ENCODE results near the gene MTG2.

DNA sequence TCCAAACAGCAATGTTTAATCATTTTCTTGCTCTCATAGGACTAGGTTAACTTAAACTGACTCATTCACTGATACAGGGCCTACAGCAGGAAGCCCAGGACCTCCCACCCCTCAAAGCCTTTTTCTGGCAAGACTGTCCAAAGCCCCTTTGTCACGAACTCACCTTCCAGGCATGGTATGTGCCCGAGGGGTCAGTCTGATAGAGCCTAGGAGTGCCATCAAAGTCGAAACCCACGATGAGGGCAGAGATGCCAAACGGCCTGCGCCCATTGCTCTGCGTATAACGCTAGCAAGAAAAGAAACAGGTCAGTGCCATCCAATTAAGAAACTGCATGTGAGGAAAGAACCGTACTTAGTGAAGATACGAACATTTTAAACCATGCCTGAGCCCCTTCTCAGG lies 43.9 kb upstream of the MTG2 start:
- no peak for TF ChIP-seq CTCF (conservative IDR thresholded peaks at IDR 0.05; ENCODE audit: low read depth in 2 of 2)
- no peak for TF ChIP-seq POLR2AphosphoS5 (IDR thresholded peaks at IDR 0.05; ENCODE audit: low read depth)
- no peak for TF ChIP-seq EZH2phosphoT487 (IDR thresholded peaks at IDR 0.05; ENCODE audit: unreplicated experiment)
- TF ChIP-seq STAT1 (IDR thresholded peaks at IDR 0.05; ENCODE audit: unreplicated experiment): no peak
- TF ChIP-seq REST (IDR thresholded peaks at IDR 0.05; ENCODE audit: unreplicated experiment): no peak
- no peak for TF ChIP-seq EZH2 (IDR thresholded peaks at IDR 0.05; ENCODE audit: low read depth, unreplicated experiment)
- no peak for TF ChIP-seq NANOG (IDR thresholded peaks at IDR 0.05; ENCODE audit: borderline replicate concordance)
- no peak for TF ChIP-seq JUNB (IDR thresholded peaks at IDR 0.05; ENCODE audit: unreplicated experiment)
- TF ChIP-seq CREB1 (CRISPR knock-in tag; IDR thresholded peaks at IDR 0.05; ENCODE audit: low read depth): no peak
- TF ChIP-seq ZNF114 (CRISPR knock-in tag; IDR thresholded peaks at IDR 0.05): no peak

Data from GM23338 (cell line).